NCI-H146 treated with DMSO at 0.1 percent for 48 hours (cell line): Measurements from ENCODE around the gene TBC1D22A.

Experiments
- DNase-seq: peaks from one replicate; lab custom pipeline; 2025; ENCODE audit not compliant: unreplicated experiment; lab: John Stamatoyannopoulos, UW

The TBC1D22A gene

DNA sequence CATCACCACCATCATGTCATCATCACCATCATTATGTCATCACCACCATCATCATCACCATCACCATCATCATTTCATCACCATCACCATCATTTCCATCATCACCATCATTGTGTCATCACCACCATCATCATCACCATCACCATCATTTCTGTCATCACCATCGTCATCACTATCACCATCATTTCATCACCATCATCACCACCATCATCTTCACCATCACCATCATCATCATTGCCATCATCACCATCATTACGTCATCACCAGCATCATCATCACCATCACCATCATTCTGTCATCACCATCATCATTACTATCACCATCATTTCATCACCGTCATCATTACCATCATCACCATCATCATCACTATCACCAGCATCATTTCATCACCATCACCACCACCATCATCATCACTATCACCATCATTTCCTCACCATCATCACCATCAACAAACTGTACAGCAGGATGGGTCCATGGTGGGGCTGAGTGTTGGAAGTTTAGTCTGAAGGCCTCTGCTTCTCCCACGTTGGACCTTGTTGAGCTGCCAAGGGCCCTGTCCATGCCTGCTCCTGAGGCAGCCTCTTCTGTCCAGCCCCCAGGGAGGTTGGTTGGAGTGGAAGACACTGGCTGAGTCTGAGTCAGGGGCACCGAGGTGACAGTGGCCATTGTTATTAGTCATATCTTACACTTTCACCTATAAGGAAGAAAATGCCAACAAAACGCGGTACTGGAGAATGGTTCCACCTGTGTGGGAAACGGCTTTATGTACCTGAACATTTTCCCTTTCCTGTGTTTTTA, 247.1 kb downstream of the TBC1D22A start:
- no peak for DNase-seq

DNA sequence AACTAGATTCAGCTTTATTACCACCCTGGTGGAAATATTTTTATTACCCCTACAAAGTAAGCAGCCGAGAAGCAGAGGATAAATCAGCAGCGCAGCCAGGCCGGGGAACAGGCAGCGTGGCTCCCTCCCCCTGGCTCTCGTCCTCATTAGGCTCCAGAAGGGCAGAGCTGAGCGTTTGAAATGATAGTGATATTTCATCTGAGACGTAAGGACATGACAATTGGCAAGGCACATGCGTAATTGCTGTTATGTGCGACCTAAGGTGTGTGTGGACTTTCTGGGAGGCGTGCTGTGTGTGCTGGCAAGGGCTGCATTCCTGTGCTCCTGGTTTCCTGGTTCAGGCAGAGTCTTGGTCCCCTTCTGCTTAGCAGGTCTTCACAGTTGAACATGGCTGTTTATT, 247.8 kb downstream of the TBC1D22A start:
- no peak for DNase-seq

DNA sequence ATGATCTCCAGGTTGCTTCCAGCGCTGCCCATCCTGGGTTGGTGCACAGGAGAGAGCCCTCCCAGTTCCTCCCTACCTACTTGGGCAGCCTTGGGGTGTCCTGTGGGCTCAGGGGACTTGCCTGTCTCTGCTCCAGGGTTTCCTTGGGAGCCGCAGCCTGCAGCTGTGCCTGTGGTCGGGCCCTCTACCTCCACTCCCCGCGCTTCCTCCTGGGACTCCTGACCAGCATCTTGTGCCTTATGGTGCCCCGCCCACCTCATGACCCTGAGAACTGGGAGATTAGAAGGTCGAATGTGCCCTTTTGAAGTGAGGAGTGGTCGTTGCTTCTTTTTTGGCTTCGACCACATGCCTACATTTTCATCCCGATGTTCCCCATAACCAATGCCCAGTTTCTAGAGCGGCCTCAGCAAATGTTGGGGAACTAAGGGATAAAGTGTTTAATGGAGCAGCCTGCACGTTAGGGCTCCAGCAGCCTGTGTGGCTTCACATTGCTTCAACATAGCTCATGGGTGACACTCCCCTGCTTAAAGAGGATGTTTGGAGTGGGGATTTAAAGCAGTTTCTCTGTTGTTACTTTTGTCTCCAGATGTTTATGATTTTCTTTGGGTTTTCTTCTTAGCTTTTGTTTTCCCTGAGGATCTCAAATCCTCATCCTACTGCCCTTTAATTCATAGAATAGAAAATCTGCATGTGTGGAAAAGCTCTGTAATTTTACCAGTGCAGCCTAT, 248.8 kb downstream of the TBC1D22A start:
- DNase-seq = no peak

DNA sequence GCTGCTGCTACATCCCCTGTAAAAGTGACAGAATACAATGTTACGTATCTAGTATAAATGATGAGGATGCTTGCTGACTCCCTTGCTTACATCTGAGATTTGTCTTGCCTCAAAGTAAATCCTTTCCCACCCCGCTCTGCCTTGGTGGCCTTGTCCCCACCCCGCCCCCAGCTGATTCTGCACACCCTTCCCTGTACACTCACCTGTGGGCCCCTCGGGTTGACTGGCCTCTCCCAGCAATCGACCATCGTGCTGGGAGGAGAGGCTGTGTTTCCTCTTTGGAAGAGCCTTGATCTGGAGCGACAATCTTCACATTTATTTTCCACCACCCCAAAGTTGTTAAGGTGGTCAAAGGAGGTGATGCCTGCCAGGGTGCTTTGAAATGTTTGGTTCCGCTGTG, 249.4 kb downstream of the TBC1D22A start:
- no peak for DNase-seq

DNA sequence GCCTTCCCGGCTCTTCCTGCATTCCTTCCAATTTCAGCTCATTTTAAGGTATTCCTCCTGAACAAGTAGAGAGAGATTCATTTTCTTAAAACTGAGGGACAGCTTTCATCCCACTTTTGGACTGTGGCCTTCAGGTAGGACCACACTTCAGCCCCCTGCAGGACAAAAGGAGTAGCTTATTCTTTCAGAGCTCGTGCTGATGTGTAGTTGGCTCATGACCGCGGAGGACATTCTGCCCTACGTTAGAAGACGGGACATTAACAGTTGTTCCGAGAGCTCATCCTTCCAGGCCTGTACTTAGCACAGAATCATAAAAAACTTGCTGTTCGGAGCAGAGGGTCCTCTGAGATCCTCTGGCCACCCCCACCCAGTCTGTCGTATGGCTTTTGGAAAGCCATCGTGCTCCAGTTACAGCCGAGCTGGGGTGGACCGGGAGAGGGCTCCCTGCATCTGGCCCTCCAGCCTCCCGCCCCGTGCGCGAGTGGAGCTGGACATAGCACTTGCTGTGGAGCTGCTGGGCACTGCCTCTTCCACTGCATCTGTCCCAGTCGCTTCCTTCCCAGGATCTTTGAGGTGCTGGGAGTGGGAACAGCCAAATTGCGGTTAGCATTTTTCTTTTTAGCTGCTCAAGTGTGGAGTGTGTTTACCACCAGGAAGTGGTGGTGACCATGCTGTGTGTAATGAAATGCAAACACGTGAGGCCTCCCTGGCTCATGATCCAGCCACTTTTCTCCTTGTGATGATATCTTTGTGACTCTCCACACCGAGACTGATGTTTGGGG, 250.3 kb downstream of the TBC1D22A start:
- DNase-seq = no peak

DNA sequence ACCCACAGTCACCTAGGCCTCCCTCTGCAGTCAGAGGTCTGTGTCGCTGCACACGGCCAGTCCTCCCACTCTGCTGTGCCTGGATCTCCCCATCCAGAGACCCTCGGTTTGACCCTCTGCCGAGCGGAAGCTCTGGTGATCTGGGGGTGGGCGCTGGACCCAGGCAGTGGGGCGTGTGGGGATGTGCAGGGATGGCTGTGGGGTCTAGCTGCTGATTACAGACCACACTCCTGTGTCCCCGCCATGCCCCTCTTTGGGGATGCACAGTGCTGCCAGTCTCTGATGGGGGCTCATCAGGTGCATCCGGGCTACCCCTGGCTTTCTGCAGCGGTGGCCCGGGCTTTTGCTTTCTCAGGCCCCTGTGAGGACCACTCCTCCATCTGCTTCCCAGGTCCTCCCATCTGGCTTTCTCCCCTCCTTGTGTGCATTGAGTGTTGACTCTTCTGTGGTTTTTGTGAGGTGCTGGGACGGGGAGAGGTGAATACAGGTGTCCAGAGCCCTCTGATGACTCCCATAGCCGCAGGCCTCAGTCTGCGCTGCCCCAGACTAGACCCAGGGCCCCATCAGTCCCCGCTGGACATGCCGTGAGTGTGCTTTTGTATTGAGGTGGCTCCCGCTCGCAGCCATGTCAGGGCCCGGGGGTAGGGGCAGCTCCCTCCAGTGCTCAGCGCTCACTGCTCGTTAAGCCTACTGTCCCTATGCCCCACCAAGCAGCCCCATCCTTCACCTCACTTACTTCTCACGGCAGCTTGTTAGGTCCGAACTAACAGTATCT, 251.6 kb downstream of the TBC1D22A start:
- no peak for DNase-seq

DNA sequence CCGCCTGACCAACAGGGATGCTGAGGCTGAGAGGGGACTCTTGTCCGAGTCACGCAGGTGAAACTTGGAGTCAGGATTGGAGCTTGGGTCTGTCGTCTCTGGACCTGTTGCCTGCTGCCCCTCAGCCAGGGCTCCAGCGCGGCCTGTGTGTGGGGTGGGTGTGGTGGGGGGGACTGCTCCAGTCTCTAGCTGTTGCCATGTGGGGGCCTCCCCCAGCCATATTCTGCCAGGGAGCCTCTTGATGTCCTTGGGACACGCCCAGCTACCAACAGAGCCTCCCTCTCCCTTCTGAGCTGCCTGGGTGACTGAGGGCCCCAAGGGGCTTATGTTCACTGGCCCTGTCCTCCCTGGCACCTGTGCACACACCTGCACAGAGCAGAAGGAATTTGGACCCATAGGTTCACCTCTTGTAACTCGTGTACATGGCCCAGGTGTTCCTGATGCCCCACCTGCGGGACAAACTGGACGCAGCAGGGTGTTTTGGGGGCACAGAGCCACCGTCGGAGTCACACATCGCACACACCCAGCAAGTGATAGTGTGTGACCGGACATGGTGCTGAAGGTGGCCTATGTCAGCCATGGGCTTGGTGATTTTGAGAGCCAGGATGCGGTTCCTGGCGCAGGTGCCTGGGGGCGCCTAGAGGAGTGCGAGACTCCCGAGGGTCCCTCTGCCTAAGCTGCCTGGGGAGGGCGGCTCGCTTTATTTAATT, 252.3 kb downstream of the TBC1D22A start:
- no peak for DNase-seq

DNA sequence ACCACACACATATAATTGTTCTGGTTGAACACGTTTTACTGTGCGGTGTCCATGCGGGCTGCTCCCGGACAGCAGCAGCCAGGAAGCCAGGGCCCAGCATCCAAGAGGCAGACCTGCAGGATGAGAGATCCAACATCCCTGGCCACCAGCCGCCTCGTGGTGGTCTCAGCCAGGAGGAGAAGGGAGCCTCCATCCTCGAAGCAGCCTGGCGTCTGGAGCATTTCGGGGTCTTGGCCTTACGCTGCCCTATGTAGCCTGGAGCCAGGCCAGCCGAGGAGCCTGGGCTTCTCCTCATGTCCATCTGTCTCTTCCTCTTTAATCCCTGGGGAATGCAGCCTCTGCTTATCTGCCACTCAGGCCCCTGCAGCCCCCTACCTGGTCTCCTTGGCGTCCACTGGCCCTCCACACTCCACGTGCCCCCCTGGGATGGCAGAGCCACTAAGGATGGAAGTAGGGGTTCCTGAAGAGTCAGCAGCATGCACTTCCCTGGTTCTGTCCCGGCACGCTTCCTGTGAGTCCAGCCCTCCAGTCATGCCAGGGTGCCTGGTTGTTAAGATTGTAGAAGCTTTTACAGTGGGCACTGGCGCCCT, 253.2 kb downstream of the TBC1D22A start:
- DNase-seq = no peak

DNA sequence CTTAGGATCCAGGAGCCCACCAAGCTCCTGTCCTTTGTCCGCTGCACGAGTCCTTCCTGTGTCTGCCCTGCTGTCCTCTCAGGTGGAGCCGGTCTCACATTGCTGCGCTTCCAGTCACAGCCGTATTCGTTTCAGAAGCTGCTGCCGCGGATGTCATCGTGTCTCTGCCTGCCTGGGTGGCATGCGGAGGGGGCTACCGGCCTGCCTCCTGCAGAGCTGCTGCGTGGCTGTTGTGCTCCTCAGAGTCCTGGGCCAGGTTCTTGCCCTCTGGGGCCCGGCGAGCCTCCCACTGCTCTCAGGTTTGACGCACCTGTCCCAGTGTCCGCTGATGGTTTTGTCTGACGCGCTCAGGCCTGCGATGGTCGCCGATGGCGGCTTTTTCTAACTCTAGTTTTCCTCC, 254.2 kb downstream of the TBC1D22A start:
- DNase-seq = no peak

DNA sequence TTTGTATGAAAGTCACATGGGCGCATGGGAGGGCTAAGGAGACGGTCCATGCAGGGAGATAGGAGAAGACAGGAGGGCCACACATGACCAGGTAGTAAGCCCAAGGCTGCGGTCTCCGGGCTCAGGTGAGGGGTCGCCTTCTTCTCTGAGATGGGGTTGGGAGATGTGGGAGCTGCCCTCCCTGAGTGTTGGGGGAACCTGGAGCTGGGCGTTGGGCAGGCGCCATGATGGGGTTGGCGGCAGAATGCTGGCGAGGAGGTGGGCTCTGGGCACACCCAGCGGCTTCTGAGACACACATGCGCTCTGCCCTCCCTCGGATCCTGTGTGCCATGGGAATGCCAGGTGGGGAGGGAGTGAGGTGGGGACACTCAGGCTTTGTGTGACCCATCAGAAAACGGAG, 254.8 kb downstream of the TBC1D22A start:
- DNase-seq = no peak

DNA sequence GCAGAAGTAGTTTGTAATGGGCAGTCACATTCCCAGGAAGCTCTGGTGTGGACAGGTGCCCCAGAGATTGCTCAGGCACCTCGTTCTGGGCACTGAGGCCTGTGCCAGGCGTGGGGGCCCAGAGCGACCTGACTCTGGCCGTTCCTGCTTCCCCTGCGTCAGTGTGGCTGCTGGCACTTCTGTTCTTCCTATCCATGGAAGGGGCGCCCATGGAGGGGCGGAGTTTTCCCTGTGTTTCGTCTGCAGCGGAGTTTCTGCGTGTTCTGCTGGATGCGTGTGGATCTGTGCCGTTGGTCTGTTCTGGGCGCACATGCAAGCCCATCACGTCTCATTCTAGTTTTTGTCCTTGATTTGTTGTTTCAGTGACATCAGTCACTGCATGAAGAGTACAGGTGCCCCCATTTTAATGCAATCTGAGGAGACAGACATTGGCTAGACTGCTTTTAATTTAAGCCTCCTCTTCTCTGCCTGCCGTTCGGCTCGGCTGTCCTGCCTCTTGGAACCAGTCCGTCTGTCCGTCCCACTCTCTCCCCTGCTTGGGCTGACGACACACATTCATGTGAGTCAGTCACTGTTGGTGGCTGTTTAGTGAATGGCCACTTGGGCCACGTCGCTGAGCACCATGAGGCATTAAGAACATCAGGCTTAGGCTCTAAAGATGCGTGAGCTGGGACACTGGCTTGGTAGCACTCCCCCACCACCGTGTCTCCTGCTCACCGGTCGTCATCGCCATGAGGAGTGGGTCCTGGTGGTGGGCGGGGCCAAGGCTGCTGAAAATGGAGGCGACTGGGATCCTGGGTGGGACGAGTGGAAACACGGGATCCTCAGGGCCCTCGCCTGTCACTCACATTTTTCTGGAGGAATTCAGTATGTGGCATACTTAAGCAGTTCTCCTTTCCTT, 255.8 kb downstream of the TBC1D22A start:
- no peak for DNase-seq

DNA sequence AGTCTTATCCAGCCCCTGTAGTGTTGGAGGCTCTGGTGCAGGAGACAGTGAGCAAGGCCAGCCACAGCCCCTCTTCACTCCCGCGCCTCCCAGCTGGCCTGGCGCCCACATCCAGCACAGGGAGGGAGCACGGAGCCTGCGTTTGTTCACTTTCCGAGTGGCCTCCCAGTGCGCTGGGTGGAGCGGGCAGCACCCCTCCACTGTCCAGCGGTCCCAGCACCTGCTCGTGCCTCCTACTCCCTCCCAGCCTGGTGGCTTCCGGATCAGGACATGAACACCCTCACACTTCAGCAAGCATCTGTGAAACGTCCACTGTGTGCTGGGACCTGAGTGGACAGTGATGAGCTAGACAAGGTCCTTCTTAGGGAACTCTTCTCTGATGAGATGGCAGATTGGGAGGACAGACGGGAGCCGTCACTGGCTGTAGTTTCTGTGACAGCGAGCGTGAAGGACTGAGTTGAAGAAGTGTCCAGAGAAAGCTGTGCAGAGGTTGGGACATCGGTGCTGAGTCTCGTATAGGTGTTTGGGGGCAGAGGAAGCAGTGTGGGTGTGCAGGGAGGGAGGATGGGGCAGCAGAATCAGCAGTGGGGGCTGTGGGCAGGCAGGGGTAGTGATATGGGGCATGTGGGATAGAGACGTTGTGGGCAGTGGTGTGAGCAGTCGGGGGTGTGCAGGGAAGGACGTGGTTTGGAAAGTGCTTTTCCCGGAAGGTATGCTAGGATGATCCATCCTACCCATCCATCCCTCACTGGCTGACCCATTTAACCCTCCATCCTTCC, 256.8 kb downstream of the TBC1D22A start:
- no peak for DNase-seq

DNA sequence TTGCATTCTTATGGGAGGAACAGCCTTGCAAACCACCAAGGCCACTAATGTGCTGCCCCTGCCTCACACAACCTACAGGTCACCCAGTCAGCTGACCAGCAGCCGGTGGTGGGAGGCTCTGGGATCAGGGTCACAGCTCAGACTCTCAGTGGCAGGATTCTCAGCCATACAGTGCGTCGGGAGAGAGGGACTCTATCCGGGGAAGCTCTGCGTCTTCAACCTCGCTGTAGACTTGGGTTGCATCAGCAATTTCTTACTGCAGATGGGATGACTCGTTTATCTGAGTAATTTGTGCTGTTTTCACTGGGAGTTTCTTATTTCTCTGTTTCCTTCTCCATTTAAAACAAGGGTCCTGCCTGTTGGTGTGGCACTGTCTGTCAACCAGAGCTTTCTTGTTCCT, 257.7 kb downstream of the TBC1D22A start:
- DNase-seq = no peak

DNA sequence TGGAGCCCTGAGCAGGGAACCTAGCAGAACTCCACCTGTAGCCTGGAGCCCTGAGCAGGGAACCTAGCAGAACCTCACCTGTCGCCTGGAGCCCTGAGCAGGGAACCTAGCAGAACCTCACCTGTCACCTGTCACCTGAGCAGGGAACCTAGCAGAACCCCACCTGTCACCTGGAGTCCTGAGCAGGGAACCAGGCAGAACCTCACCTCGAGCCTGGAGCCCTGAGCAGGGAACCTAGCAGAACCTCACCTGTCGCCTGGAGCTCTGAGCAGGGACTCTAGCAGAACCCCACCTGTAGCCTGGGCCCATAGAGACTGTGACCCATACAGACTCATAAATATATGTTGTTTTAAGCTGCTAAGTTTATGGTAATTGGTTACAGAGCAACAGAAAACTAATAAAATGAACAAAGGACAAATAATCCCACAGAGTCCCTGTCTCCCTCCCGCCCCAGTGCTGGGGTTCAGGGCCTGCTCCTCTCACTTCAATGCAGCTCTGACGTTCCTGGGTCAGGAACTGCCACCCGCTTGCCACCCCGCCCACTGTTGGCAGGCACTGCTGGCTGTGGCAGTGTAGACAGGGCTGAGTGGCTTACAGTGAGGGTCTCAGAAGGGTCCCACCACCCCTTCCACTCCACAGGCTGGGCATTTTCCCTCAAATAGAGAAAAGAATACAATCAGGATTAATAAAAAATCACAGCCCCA, 259.1 kb downstream of the TBC1D22A start:
- no peak for DNase-seq

DNA sequence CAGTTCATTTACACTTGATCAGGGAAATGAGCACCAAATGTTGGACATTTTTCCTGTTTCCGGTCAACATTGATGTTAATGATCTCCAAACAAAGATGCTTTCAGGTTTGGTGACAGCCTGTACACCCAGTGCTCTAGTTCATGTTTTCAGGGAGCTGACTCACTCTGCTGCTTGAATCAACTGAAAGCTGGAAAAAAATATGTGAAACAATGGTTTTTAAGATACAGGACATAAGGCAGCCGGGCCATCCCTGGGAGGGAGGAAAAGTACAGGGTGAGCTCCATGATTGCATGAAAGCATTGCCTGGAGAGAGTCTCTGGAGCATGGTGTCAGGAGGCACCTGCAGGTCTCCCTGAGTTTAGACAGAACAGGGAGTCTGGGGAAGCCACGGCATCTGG, 259.6 kb downstream of the TBC1D22A start:
- no peak for DNase-seq

DNA sequence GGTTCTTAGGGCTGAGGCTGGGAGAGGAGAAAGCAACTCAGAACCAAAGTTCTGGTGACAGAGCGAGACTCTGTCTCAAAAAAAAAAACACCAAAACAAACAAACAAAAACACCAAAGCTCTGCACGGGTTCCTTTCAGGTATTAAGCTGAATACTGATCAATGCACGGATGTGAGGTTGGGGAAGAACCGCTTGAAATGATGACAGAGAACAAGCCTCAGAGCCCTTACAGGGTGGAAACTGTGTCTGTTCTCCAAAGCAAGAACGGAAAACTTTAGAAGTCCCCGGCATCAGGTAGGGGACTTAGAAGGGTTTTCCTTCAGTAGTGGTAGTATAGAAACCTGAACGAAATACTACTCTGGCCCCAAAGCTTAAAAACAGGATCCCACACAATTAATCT, 260.0 kb downstream of the TBC1D22A start:
- no peak for DNase-seq

DNA sequence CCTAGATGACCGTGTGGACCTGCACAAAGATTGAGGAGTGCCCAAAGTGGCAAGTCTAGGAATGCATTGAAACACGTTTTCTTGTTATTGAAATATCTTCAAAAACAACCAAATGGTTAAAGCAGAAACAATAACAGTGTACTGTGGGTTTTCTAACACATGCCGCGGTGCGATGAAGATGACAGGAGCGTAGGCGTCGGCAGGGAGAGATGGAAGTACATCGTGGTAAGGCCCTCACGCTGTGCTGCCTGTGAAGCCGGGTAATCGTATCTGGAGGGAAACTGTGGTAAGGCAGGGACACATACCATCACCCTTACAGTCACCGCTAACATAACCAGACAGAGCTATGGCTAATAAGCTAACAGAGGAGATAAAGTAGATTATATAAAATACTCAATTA, 261.4 kb downstream of the TBC1D22A start:
- no peak for DNase-seq

DNA sequence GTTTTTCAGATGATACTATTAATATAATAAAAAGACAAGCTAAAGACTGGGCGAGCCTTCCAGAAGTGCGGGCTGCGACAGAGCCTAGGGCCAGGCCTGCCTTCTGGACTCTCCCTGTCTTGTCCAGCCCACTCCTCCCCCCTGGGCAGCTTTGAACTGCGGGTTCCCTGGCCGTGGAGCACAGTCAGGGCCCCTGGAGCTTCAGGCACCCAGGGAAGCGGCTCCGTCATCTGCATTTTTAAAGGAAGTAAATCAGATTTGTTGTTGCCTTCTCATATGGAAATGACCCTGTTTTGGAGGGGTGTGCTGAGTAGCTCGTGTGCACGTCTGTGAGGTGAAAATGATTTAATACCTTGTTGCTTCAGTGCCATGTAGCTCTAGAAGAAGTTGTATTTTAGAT, 265.3 kb downstream of the TBC1D22A start:
- DNase-seq = no peak
